ENCODE results near the gene MKI67.

Gene MKI67

GRCh38 chr10:128109707-128110106 lies 16.5 kb downstream of the MKI67 start:
- no peak for DNase-seq (ENCODE audit: low read depth)
- H3K4me3 ChIP-seq (ENCODE audit: low read length): no peak overlapping the region
- TF ChIP-seq CTCF (conservative IDR thresholded peaks at IDR 0.05; ENCODE audit: low read depth, low read length): no peak

- H3K4me3 ChIP-seq (ENCODE audit: low read length): no peak overlapping the region
- no peak for TF ChIP-seq CTCF (conservative IDR thresholded peaks at IDR 0.05; ENCODE audit: low read depth, low read length)
- no peak for DNase-seq (ENCODE audit: low read depth)
Measured at GRCh38 chr10:128105383-128105782, 20.8 kb downstream of the MKI67 start.

- H3K4me3 ChIP-seq (ENCODE audit: low read length): no peak overlapping the region
- no peak for DNase-seq (ENCODE audit: low read depth)
- no peak for TF ChIP-seq CTCF (conservative IDR thresholded peaks at IDR 0.05; ENCODE audit: low read depth, low read length)
Measured at GRCh38 chr10:128103229-128103714, 23.0 kb downstream of the MKI67 start.

- no peak for TF ChIP-seq CTCF (conservative IDR thresholded peaks at IDR 0.05; ENCODE audit: low read depth, low read length)
Measured at GRCh38 chr10:128102480-128103228, 23.6 kb downstream of the MKI67 start.

GRCh38 chr10:128101901-128102300 lies 24.3 kb downstream of the MKI67 start:
- DNase-seq (ENCODE audit: low read depth): no peak
- no peak overlapping the region for H3K4me3 ChIP-seq (ENCODE audit: low read length)
- TF ChIP-seq CTCF (conservative IDR thresholded peaks at IDR 0.05; ENCODE audit: low read depth, low read length): no peak

More at GRCh38 chr10:128102480-128103228, 23.6 kb downstream of the MKI67 start:
- no peak overlapping the region for H3K4me3 ChIP-seq (ENCODE audit: low read length)
- DNase-seq (ENCODE audit: low read depth): no peak

GRCh38 chr10:128099901-128100300 lies 26.3 kb downstream of the MKI67 start:
- no peak for TF ChIP-seq CTCF (conservative IDR thresholded peaks at IDR 0.05; ENCODE audit: low read depth, low read length)
- H3K4me3 ChIP-seq (ENCODE audit: low read length): no peak overlapping the region
- DNase-seq (ENCODE audit: low read depth): no peak

- no peak for DNase-seq (ENCODE audit: low read depth)
- TF ChIP-seq CTCF (conservative IDR thresholded peaks at IDR 0.05; ENCODE audit: low read depth, low read length): no peak
- H3K4me3 ChIP-seq (ENCODE audit: low read length): no peak overlapping the region
Measured at GRCh38 chr10:128098631-128099030, 27.6 kb downstream of the MKI67 start.

All from retinal pigment epithelial cell (primary cell).